OCI-LY3 (cell line): Measurements from ENCODE around the gene RPL13.

ENCODE experiments used
- EZH2phosphoT487 ChIP-seq: fragments of 200-600 bp; shearing (Covaris generic); IDR thresholded peaks from 2 replicates; pipeline ENCODE4 v1.6.1; 2018; ENCODE audit warnings: antibody characterized with exemption, mixed run types, low read depth
- TF ChIP-seq, protein P1 (sequence below): fragments of 200-600, 300-600 bp; sonication (generic); IDR thresholded peaks from 2 replicates; pipeline ENCODE4 v1.5.1; 2014; ENCODE audit warnings: antibody characterized with exemption, low read length, low read depth

DNA sequence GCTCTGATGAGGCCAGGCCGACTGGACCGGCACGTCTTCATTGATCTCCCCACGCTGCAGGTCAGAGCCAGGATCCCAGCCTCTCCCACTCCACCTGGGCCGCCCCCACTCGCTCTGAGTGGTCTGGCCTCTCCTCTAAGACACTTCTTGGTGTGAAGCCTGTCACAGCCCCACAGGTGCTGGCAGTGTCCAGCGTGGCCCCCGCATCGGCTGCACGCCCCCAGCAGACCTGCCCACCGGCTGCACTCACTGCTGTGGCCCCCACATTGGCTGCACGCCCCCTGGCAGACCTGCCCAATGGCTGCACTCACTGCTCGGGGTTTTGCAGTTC lies 15.8 kb upstream of the RPL13 start:
- TF ChIP-seq, protein P1, sequence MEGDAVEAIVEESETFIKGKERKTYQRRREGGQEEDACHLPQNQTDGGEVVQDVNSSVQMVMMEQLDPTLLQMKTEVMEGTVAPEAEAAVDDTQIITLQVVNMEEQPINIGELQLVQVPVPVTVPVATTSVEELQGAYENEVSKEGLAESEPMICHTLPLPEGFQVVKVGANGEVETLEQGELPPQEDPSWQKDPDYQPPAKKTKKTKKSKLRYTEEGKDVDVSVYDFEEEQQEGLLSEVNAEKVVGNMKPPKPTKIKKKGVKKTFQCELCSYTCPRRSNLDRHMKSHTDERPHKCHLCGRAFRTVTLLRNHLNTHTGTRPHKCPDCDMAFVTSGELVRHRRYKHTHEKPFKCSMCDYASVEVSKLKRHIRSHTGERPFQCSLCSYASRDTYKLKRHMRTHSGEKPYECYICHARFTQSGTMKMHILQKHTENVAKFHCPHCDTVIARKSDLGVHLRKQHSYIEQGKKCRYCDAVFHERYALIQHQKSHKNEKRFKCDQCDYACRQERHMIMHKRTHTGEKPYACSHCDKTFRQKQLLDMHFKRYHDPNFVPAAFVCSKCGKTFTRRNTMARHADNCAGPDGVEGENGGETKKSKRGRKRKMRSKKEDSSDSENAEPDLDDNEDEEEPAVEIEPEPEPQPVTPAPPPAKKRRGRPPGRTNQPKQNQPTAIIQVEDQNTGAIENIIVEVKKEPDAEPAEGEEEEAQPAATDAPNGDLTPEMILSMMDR, result no peak
- TF ChIP-seq EZH2phosphoT487, result no peak
